SHP77 (cell line): ENCODE measurements around the gene GPR143.
"Not testable (repeated sequence)": the region's sequence is repeated elsewhere in the genome, so short reads cannot be mapped to it uniquely, and the experiment has no call there.

Experiments used
- DNase-seq, 2 experiments: peaks; one replicate each; lab custom pipeline; 2025; lab: John Stamatoyannopoulos, UW

The GPR143 gene

DNA sequence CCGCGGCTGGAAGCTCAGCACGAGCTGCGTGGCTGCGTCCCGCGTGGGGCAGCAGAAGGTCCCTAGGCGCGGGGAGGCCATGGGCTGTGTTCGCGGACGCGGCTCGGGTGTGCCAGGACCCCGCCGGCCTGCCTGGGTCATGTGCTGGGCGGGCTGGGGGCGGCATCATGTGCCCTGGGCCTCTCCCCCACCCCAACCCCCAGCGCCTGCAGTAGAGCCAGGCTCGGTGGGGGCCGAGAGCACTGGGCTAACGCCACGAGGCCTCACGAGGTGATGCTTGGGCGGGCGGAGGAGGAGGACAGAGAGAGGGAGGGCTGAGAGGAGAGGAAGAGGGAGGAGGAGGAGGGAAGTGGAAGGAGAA, at the start of gene GPR143:
TSS of gene GPR143 (minus strand) at position 111 of the 361 bp plus-strand sequence. CDS start at position 81, 30 bp downstream.
- no peak for DNase-seq

DNA sequence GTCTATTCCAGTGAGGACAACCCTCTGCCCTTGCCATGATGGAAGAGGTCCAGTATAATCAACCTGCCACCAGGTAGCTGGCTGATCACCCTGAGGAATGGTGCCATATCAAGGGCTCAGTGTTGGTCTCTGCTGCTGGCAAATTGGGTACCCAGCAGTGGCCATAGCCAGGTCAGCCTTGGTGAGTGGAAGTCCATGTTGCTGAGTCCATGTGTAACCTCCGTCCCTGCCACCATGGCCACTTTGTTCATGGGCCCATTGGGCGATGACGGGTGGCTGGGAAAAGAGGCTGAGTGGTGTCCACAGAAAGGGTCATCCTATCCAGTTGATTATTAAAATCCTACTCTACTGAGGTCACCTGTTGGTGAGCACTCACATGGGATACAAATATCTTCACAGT, 45.4 kb upstream of the GPR143 start:
- DNase-seq, result not testable (repeated sequence)

DNA sequence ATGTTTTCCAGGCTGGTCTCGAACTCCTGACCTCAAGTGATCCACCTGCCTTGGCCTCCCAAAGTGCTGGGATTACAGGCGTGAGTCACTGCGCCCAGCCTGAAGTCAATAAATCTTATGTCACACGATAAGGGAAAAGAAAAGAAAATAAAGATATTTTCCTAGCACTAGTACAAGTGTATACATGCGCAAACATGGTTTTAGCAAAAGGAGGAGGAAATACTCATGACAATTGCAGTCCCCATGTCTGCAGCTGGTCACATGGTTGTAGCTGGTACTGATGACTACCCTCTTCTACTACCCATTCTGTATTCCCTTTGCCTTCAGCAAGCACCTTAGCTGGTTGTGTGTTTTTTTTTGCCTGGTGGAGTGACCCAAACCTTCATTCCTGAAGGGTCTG, 44.2 kb upstream of the GPR143 start:
- not testable (repeated sequence) for DNase-seq

DNA sequence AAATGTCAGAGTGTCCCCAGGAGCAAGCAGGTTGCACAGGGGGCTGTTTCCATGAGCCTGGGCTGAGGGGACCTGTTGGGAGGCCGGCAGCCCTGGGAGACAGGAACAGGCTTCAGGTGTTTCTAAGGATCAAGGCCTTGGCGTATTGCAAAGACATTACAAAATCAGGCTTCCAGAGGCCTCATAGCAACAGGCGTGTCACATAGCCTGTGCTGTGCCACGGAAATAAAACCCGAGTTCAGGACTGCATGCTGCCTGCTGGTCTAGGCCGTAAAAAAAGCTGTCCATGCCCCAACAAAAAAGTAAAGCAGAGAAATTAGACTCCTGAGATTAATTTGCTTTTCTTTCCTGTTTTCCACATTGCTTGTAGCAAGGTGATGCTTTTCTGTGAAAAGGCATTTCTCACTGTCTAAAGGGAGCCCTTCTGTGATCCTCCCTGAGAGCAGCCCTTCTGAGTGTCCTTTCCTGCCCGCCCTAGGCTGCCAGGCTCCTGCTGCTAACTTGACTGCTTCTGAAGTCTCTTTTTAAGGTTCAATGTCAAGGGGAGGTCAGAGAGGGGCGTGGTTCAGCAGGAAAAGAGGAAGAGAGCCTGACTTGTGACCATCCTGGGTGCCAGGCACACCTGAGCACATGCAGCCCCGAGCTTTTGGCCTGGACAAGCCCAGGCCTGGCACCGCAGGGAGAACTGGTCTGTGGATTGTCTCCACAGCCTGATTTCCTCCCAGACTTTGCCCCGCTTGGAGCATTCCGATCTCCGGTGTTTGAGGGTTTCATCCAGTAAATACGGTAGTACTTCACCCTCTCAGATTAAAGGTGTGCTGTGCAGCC, 41.9 kb upstream of the GPR143 start:
- no peak for DNase-seq

DNA sequence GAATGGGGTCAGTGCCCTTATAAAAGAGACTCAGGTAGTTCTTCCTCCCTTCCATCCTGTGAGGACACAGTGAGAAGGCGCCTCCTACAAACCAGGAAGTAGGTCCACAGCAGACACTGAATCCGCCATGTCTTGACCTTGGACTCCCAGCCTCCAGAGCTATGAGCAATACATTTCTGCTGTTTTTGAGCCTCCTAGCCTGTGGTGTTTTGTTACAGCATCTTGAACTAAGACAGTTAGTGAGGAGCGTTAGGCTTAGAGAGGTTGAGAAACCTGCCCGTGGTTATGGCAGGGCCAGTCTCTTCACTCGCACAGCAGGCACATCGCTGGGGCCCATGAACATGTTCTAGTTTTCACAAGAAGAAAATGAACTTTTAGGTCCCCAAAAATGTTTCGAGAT, 40.3 kb upstream of the GPR143 start:
- no peak for DNase-seq

- DNase-seq, result no peak
Measured at GRCh38 chrX:9804444-9804843, 38.8 kb upstream of the GPR143 start.

DNA sequence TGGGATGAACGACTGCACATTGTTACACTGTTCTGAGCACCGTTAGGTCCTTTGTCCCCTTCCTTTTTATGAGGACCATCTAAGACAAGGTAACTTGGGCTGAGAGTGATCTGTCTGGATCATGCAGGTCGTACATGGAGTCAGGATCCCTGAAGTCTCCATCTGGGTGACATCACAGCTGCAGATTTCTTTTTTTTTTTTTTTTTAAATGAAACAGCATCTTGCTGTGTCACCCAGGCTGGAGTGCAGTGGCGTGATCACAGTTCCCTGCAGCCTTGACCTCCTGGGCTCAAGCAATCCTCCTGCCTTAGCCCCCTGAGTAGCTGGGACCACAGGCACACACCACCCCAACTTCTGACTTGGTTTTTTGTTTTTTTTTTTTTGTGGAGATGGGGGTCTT, 37.1 kb upstream of the GPR143 start:
- no peak for DNase-seq

DNA sequence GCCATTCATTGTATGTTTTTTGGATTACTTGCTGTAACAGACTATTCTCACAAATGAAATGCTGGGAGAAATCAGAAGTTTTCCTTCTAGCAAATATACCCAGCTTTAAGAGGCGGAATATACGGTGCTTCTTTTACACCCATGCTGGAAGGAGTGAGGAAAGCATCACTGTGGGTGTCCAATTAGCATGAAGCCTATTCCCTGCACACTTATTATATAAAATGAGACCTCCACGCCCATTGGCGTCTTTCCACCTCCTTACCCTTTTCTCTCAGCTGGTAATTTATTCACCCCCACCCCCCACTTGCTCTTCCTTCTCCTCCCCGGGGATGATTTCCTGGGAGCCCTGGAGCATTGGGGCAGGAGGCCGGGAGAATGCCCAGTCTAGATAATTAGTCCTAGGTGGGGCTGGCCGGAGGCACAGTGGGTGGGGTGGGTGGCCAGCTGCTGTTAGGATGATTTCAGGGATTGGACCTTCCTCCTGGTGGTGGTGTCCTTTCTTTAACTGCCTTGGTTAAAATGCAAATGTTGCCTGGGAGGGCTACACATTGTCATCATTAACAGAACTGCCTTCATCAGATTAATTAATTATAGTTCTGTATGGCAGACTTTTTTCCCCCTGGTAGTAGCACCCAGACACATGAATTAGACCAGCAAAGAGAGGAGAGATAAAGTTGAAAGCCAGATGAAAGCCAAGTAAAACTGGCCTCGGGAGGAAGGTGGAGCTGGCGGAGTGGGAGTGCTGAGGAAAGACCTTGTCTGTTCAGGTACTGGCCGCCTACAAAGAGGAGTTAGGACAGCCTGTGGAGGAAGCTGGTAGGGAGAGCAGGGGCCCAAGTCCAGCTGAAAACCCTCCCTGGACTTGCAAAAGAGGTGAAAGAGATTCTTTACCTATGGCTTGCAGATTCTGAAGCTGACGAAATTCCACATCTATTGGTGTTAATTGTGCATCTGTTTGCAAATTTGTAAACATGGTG, 32.0 kb upstream of the GPR143 start:
- no peak for DNase-seq

DNA sequence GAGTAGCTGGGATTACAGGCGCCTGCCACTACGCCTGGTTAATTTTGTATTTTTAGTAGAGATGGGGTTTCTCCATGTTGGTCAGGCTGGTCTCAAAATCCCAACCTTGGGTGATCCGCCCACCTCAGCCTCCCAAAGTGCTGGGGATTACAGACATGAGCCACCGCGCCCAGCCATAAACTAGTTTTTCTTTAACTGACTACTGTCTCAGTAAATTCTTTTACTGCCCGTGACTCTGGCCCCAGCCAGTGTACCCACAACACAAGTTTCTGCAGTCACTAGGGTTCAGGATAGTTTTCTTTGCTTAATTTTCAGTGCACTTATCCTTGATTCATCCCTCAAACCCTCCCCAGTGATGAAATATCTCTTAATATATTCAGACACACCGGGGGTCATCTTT, 28.8 kb upstream of the GPR143 start:
- no peak for DNase-seq

DNA sequence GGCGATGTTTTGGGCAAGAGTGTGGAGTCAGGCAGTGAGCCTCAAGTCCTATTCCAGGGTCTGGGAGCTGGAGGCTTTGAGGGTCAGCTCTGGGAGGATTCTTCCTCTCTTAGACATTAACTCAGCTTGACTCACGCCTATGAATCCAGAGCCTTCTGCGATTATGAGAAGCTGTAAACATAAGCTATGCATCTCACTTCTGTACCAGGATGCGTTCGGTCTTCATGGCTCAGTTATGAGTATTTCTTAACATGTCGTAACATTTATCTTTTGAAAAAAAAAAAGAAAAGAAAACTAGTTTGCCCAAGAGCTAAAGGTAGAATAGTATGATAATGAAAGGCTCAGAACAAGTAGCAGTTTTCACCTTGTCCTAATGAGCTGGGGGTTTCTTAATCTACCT, 25.2 kb upstream of the GPR143 start:
- DNase-seq, result no peak

- no peak for DNase-seq
Measured at GRCh38 chrX:9789555-9789954, 23.9 kb upstream of the GPR143 start.

DNA sequence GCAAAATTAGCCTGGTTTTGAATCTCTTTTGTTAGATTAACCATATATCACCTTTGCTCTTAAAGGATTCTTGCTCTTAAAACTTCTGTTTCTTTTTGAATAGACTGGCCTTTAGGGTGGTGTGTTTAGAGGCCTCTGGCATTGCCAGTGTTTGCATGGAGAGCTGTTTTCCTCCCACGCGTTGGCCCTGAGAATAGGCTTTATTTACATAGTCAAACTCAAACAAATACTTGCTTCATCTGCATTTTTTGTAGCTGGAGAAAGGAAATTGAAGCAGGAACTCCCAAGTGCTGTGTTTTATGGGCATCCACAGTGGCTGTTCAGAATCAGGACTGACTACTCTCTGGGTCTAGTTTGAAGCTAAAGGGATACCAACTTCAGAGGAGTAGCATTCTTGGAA, 23.3 kb upstream of the GPR143 start:
- DNase-seq, result no peak

- DNase-seq, result no peak
Measured at GRCh38 chrX:9786798-9787635, 21.4 kb upstream of the GPR143 start.

- no peak for DNase-seq
Measured at GRCh38 chrX:9785944-9786797, 20.5 kb upstream of the GPR143 start, which contains the start of gene SHROOM2. TSS of gene SHROOM2 (plus strand) at chrX:9786429. CDS start at chrX:9786546, 117 bp downstream.

- no peak for DNase-seq
Measured at GRCh38 chrX:9785254-9785943, 19.8 kb upstream of the GPR143 start.

GRCh38 chrX:9784332-9784731, 18.7 kb upstream of the GPR143 start:
- no peak for DNase-seq

GRCh38 chrX:9781941-9782340, 16.3 kb upstream of the GPR143 start:
- DNase-seq, result no peak

GRCh38 chrX:9775930-9776329, 10.3 kb upstream of the GPR143 start:
- DNase-seq, result no peak

DNA sequence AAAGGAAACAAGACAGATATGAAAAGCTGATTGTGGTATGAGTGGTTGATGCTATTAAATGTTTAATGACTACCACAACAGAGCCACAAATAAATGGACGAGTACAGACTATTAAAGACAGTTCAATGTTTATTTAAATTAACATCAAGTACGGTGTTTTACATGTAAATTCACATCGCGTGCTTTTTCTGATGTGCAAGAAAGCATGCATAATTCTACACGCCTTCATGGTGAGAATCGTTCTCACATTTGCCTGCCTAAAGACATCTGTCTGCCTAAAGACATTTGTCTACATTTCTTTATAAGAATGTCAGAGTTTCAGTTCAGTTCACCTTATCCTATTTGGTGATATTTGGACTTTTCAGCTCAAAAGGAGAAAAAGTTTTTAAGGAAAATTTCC, 7.3 kb upstream of the GPR143 start:
- no peak for DNase-seq

DNA sequence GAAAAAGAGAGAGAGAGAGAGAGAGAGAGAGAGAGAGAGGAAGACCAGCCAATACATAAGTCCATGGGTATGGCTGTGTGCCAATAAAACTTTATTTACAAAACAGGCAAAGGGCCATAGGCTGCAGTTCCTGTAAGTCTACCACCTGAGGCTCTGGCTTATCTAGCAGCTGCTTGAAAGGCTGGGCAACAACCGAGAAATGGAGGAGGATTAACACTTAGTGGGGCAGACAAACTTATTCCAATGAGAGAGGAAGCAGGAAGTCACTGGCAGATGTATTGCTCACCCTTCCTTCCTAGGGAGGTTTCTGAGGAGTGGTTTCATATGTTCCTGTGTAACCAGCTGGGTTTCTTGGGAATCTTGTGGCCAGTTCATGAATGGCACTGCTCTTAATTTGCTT, 4.7 kb upstream of the GPR143 start:
- DNase-seq, result no peak
